Measurements from ENCODE around the gene GIMAP2.
"Not testable (repeated sequence)": the region's sequence is repeated elsewhere in the genome, so short reads cannot be mapped to it uniquely, and the experiment has no call there.

Gene GIMAP2

GRCh38 chr7:150676854-150677253 lies 8.7 kb upstream of the GIMAP2 start:
- not testable (repeated sequence) for DNase-seq (ENCODE audit: low read depth in 3 of 3)

GRCh38 chr7:150678601-150679000 lies 6.9 kb upstream of the GIMAP2 start:
- DNase-seq (ENCODE audit: low read depth in 3 of 3): not testable (repeated sequence)

GRCh38 chr7:150680364-150680763 lies 5.1 kb upstream of the GIMAP2 start:
- not testable (repeated sequence) for DNase-seq (ENCODE audit: low read depth in 3 of 3)

- DNase-seq (ENCODE audit: low read depth in 3 of 3): no peak
These were observed 625 bp downstream of the GIMAP2 start for GRCh38 chr7:150686030-150686631.

GRCh38 chr7:150688630-150689029 lies 3.1 kb downstream of the GIMAP2 start:
- no peak for DNase-seq (ENCODE audit: low read depth in 3 of 3)

GRCh38 chr7:150695654-150696053 lies 10.1 kb downstream of the GIMAP2 start:
- no peak for DNase-seq (ENCODE audit: low read depth in 3 of 3)

- DNase-seq (ENCODE audit: low read depth in 3 of 3): no peak
These were observed 17.7 kb downstream of the GIMAP2 start for GRCh38 chr7:150703209-150703608.

- DNase-seq (ENCODE audit: low read depth in 3 of 3): no peak
These were observed 29.8 kb downstream of the GIMAP2 start for GRCh38 chr7:150715293-150715692.

GRCh38 chr7:150715738-150716137 lies 30.2 kb downstream of the GIMAP2 start:
- no peak for DNase-seq (ENCODE audit: low read depth in 3 of 3)

GRCh38 chr7:150716368-150716767 lies 30.9 kb downstream of the GIMAP2 start, which contains the start of gene GIMAP1:
GIMAP1 (plus strand) TSS chr7:150716613; CDS start chr7:150719048, 2,435 bp downstream.
- DNase-seq (ENCODE audit: low read depth in 3 of 3): no peak

- DNase-seq (ENCODE audit: low read depth in 3 of 3): no peak
These were observed 31.4 kb downstream of the GIMAP2 start for GRCh38 chr7:150716939-150717338.

- DNase-seq (ENCODE audit: low read depth in 3 of 3): no peak
These were observed 32.4 kb downstream of the GIMAP2 start for GRCh38 chr7:150717814-150718420.

- no peak for DNase-seq (ENCODE audit: low read depth in 3 of 3)
These were observed 33.9 kb downstream of the GIMAP2 start for GRCh38 chr7:150719436-150719835.

- no peak for DNase-seq (ENCODE audit: low read depth in 3 of 3)
These were observed 34.7 kb downstream of the GIMAP2 start for GRCh38 chr7:150719960-150720891.

- no peak for DNase-seq (ENCODE audit: low read depth in 3 of 3)
These were observed 36.5 kb downstream of the GIMAP2 start for GRCh38 chr7:150721970-150722373.

GRCh38 chr7:150722431-150722931 lies 37.0 kb downstream of the GIMAP2 start:
- DNase-seq (ENCODE audit: low read depth in 3 of 3): no peak

GRCh38 chr7:150723467-150723866 lies 38.0 kb downstream of the GIMAP2 start:
- DNase-seq (ENCODE audit: low read depth in 3 of 3): no peak

- no peak for DNase-seq (ENCODE audit: low read depth in 3 of 3)
These were observed 41.9 kb downstream of the GIMAP2 start for GRCh38 chr7:150727381-150727780.

- no peak for DNase-seq (ENCODE audit: low read depth in 3 of 3)
These were observed 42.5 kb downstream of the GIMAP2 start for GRCh38 chr7:150728011-150728410.

- no peak for DNase-seq (ENCODE audit: low read depth in 3 of 3)
These were observed 43.1 kb downstream of the GIMAP2 start for GRCh38 chr7:150728609-150729008.

- no peak for DNase-seq (ENCODE audit: low read depth in 3 of 3)
These were observed 46.4 kb downstream of the GIMAP2 start for GRCh38 chr7:150731916-150732315.

GRCh38 chr7:150732786-150733481 lies 47.4 kb downstream of the GIMAP2 start:
- no peak for DNase-seq (ENCODE audit: low read depth in 3 of 3)
